ENCODE data around the gene CCDC177. TPM values are rescaled to one million over a fixed set of nuclear protein-coding genes. Genes with fewer than 3 reads are reported as not detected.

CCDC177 gene
- total RNA-seq, 1 experiment from 2014 or later = 2.1 TPM

GRCh38 chr14:69525896-69526295, 48.8 kb downstream of the CCDC177 start:
- Mint-ChIP-seq H3K27ac (no peak overlapping the region), H3K4me1 (no peaks in the 10 kb centered on the region), H3K36me3 (no peaks in the 10 kb centered on the region), H3K27me3 (ENCODE audit: low read depth) (no peaks in the 10 kb centered on the region; the same call in 1 of the 2 replicates), H3K9me3 (no peaks in the 10 kb centered on the region), H3K4me3 (no peak overlapping the region)
- ChIA-PET POLR2A (no interaction called here), CTCF (interaction anchor here (0.6 to 1.7 kb wide), 3 partner anchors 22 to 51 kb away, joined by 3 to 9 read pairs (median 4); no protein-coding TSS in a partner anchor)
- TF ChIP-seq E2F1 (CRISPR knock-in tag; IDR thresholded peaks at IDR 0.05) (no peak), MAX (CRISPR knock-in tag; IDR thresholded peaks at IDR 0.05) (no peak), ZNF416 (CRISPR knock-in tag; IDR thresholded peaks at IDR 0.05) (no peak), SMAD4 (CRISPR knock-in tag; IDR thresholded peaks at IDR 0.05) (no peak), ZNF425 (CRISPR knock-in tag; conservative IDR thresholded peaks at IDR 0.05) (no peak), RORB (CRISPR knock-in tag; IDR thresholded peaks at IDR 0.05) (no peak), ARID4B (CRISPR knock-in tag; IDR thresholded peaks at IDR 0.05; ENCODE audit: borderline replicate concordance) (no peak), MYBL2 (CRISPR knock-in tag; IDR thresholded peaks at IDR 0.05) (no peak), CDX4 (CRISPR knock-in tag; IDR thresholded peaks at IDR 0.05; ENCODE audit: borderline replicate concordance) (no peak), SOX15 (CRISPR knock-in tag; IDR thresholded peaks at IDR 0.05) (no peak), NR2C2 (CRISPR knock-in tag; IDR thresholded peaks at IDR 0.05) (no peak), ATF6 (CRISPR knock-in tag; IDR thresholded peaks at IDR 0.05) (no peak), USF1 (CRISPR knock-in tag; IDR thresholded peaks at IDR 0.05) (no peak), ELF4 (CRISPR knock-in tag; IDR thresholded peaks at IDR 0.05; ENCODE audit: low read depth) (no peak), ZMAT4 (CRISPR knock-in tag; IDR thresholded peaks at IDR 0.05) (no peak), SP1 (CRISPR knock-in tag; conservative IDR thresholded peaks at IDR 0.05) (no peak), TCF7 (CRISPR knock-in tag; IDR thresholded peaks at IDR 0.05; ENCODE audit: low read depth) (no peak), PRRX2 (CRISPR knock-in tag; IDR thresholded peaks at IDR 0.05) (no peak), IRF2 (CRISPR knock-in tag; IDR thresholded peaks at IDR 0.05; ENCODE audit: borderline replicate concordance, low read depth) (no peak)
- ATAC-seq (no peak), DNase-seq (ENCODE audit: low spot score) (no peak)
